WERI-Rb-1 (cell line): ENCODE results near the gene PROC.

Experiments
- DNase-seq: peaks from one replicate; pipeline ENCODE4 v3.0.0-alpha.2; 2020
- H3K27ac ChIP-seq: fragments of 250-450 bp; sonication (Bioruptor Pico); 2 replicates; pipeline ENCODE4 v1.5.1; 2020; ENCODE audit warnings: mild to moderate bottlenecking, moderate library complexity
- H3K27me3 ChIP-seq: fragments of 250-450 bp; sonication (Bioruptor Pico); 2 replicates; pipeline ENCODE4 v1.5.1; 2021; ENCODE audit warnings: mild to moderate bottlenecking, low read depth, moderate library complexity; ENCODE audit not compliant: insufficient read depth, severe bottlenecking
- H3K36me3 ChIP-seq: fragments of 250-450 bp; sonication (Bioruptor Pico); 2 replicates; pipeline ENCODE4 v1.5.1; 2020; ENCODE audit warnings: mild to moderate bottlenecking, moderate library complexity
- H3K4me3 ChIP-seq: 2 replicates; pipeline ENCODE4 v1.5.1; 2011; ENCODE audit warnings: low read depth, mild to moderate bottlenecking, control low read depth, low read length
- H3K9me3 ChIP-seq: fragments of 250-450 bp; sonication (Bioruptor Pico); 2 replicates; pipeline ENCODE4 v1.5.1; 2021; ENCODE audit warnings: mild to moderate bottlenecking, moderate library complexity; ENCODE audit not compliant: severe bottlenecking
- CTCF ChIP-seq: IDR thresholded peaks from 2 replicates; pipeline ENCODE4 v1.5.1; 2011; ENCODE audit warnings: low read depth, mild to moderate bottlenecking, control low read depth, inconsistent platforms, low read length

Gene PROC

GRCh38 chr2:127392133-127392827 is 25.9 kb upstream of the PROC start:
- no peaks in the 10 kb centered on the region for H3K27me3 ChIP-seq
- no peaks in the 10 kb centered on the region for H3K9me3 ChIP-seq
- H3K36me3 ChIP-seq: peaks cover 3% of the 10 kb centered on the region; the same call in 1 of the 2 replicates
- TF ChIP-seq CTCF: no peak
- no peak for DNase-seq
- H3K27ac ChIP-seq: no peak overlapping the region
- no peak overlapping the region for H3K4me3 ChIP-seq

GRCh38 chr2:127392828-127393578 is 25.2 kb upstream of the PROC start:
- no peaks in the 10 kb centered on the region for H3K36me3 ChIP-seq
- no peak for DNase-seq
- TF ChIP-seq CTCF: no peak
- no peak overlapping the region for H3K27ac ChIP-seq
- no peaks in the 10 kb centered on the region for H3K9me3 ChIP-seq
- no peak overlapping the region for H3K4me3 ChIP-seq
- H3K27me3 ChIP-seq: no peaks in the 10 kb centered on the region

GRCh38 chr2:127394492-127394891 is 23.7 kb upstream of the PROC start:
- no peak for TF ChIP-seq CTCF
- Histone ChIP-seq H3K36me3 (no peaks in the 10 kb centered on the region), H3K27ac (no peak overlapping the region), H3K4me3 (no peak overlapping the region), H3K27me3 (no peaks in the 10 kb centered on the region), H3K9me3 (no peaks in the 10 kb centered on the region)
- DNase-seq: no peak

- DNase-seq: no peak
- no peak for TF ChIP-seq CTCF
- Histone ChIP-seq H3K36me3 (no peaks in the 10 kb centered on the region), H3K4me3 (no peak overlapping the region), H3K9me3 (no peaks in the 10 kb centered on the region), H3K27me3 (no peaks in the 10 kb centered on the region), H3K27ac (no peak overlapping the region)
These were observed 20.5 kb upstream of the PROC start for GRCh38 chr2:127397568-127398238.

- no peak overlapping the region for H3K27ac ChIP-seq
- no peak for DNase-seq
These were observed 20.0 kb upstream of the PROC start for GRCh38 chr2:127398239-127398590.

More at GRCh38 chr2:127398239-127398590, 20.0 kb upstream of the PROC start:
- TF ChIP-seq CTCF: no peak
- Histone ChIP-seq H3K36me3 (no peaks in the 10 kb centered on the region), H3K9me3 (no peaks in the 10 kb centered on the region), H3K27me3 (no peaks in the 10 kb centered on the region), H3K4me3 (no peak overlapping the region)
